ENCODE measurements around the gene UBAC2.
"Not testable (repeated sequence)": the region's sequence is repeated elsewhere in the genome, so short reads cannot be mapped to it uniquely, and the experiment has no call there.

Gene UBAC2

DNA sequence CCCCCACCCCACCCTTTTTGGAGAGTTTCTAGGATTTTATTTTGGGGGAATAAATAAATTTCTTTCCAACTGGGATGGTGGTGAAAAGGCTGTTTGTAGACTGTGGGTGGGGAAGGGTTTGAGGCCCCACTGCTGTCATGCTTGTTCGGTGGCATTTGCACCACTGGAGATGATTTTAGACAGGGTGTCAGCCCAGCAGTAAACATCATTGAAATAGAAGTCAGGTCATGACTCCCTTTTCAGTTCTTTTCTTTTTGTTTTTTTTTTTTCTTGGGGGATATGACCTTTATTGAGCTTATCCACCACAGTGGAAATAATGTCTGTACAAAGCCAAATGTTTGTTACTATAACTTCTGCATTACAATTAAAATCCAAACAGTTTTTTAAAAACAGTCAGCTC lies 14.1 kb downstream of the UBAC2 start:
- DNase-seq (ENCODE audit: low spot score), result no peak

DNA sequence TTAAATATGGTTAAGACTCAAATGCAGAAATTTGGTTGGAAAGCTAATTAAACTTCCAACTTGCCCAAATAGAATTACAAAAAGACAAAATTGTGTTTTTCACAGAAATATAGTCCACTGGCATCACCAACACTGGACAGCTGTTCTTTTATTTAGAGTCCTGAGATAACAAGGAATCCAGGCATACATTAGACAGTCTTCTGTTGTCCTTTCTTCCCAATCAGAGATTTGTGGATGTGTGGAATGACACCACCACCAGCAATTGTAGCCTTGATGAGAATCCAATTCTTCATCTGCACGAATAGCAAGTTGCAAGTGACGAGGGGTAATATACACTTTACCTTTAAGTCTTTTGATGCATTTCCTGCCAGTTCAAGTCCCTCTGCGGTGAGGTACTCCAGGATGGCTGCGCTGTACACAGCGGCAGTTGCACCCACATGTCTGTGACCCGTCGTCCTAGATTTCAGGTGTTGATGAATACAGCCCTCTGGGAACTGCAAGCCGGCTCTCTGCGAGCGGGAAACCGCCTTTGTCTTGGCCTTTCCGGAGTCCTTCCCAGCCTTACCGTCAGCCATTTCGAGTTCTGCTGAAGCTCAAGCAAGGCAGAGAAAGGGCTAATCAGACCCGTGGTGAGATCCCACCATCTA lies 14.7 kb downstream of the UBAC2 start:
- no peak for DNase-seq (ENCODE audit: low spot score)

DNA sequence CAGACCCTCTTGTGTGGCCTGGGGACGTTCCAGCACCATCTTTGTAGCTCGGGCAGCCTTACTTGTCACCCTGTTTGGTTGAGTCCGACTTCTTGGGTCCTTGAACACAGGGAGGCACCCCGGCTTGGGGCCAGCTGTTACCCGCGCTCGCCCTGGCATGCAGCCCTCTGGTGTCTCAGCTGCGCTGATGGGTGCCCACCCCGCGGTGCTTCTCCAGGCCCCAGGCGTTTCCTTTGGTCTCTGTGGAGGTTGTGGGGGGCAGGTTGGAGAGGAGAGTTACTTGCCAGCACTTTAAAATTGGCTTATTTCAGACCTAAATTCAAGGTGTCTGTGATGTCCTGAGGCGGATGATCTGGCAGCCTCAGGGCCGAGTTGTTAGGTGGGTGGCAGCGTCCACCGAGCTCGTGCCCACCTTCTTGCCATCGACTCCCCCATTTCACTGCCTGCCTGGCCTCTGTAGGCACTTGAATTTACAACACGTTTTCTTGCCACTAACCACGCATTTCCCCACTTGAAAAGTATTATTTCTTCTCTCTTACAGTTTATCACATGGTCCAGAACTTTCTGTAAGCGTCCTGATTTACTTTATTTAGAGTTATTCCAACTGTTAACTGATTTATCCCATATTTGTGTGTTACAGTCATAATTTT lies 16.9 kb downstream of the UBAC2 start:
- no peak for DNase-seq (ENCODE audit: low spot score)

DNA sequence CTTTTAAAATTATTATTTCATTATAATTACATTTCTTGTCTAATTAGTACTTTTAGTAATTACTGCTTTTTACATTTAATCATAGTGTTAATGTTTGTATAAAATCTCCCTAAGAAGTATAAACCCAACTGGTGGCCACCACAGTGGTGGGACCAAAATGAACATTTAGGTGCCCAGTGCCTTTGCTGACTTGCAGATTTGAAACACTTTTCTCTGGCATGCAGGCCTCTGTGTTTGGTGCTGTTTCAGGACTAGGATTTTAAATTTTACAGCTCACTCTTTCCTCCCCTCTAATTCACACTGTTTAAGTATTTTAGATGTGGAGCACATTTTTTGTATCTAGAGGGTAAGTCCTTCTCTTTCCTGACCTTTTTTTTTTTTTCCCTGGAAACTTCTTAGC lies 17.5 kb downstream of the UBAC2 start:
- DNase-seq (ENCODE audit: low spot score), result no peak

DNA sequence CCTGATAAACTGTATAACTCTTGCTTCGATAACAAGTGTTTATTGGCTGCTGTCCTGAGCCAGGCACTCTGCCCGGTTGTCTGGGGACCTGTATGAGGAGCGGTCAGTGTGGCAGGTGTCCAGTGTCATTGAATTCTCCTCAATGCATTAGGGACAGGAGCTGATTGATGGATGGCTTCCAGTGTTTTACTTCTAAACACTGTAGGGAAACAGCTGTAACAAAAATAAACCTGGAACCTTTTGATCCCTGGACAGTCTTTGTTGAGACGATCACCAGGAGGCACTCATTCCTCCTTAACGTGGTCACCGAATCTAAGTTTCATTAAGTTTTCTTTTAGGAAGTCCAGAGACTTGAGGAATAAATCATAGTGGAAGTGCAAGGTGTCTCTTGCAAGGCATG lies 17.9 kb downstream of the UBAC2 start:
- DNase-seq (ENCODE audit: low spot score), result no peak

DNA sequence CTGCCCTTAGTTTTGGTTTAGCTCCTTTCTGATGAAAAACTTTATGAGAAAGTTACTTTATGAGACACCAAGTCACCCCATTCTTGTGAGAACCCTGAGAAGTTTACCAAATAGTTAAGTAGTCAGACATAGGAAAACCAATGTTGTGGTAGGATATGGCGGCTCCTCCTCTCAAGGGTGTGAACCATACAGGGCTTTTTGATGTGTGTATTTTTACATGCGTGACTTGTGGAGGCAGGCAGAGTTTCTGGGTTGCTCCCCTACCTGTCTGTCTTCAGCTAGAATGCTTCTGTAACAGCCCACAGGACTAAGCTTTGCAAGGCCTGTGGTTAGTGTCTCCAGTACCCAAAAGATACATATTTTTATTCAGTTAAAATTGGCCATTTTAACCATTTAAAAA lies 18.3 kb downstream of the UBAC2 start:
- DNase-seq (ENCODE audit: low spot score), result no peak

DNA sequence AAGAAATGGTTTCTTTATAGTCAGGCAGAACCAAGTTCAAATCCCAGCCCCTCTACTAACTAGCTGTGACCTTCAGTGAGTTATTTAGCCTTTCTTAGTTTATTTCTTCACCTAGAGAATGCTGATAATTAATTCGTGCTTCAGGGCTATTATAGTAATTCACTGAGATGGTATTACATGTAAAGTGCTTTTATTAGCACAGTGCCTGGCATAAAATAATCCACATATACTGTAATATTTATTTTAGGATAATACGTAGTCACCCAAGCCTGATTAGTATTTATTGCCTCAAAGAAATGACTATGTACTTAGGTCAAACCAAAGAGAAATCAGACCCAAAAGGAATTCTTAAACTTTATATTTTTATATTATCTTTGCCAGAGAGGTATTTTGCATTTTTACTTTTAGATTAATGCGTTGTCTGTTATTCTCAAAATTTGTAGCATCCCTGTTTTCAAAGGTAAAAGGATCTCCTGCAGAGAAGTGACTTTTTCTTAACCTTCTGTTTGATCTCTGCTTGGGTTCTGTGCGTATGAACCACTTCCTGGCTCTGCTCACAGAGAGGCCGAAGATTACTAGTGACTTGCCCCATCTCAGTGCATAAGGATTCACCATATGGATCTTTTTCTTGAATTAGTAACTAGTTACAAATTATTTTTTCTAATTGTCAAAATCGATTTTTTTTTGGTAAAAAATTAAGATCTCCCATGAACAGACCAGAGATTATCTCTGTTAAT lies 19.7 kb downstream of the UBAC2 start:
- DNase-seq (ENCODE audit: low spot score), result no peak

DNA sequence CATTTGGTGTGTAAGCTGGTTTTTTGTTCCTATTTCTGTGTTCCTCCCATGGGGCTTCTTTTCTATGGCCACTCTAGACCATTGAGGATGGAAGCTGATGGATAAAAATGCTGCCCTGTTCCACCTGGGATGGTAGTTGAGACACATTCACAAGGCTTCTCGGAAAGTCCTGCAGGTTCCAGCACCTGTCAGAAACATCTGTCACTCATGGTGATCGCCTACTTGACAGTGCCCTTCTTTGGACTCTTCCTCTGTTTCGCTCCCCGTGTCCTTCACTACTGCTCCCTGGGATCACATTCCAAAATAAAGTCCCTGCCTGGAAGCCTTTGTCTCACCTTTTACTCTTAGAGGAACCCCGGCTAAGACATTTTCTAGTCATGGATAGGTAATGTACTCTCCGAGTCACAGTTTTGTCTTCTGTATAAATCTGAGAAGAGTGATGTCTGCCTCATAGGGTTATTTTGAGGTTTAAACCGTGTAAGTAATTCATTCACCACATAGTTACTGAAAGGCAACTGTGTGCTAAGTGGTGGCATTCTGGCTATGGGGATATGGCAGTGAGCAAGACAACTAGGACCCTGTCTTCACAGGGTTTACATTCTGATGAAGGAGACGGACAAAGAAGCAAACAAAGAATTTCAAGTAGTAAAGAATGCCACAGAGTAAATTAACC lies 21.0 kb downstream of the UBAC2 start:
- DNase-seq (ENCODE audit: low spot score), result no peak

DNA sequence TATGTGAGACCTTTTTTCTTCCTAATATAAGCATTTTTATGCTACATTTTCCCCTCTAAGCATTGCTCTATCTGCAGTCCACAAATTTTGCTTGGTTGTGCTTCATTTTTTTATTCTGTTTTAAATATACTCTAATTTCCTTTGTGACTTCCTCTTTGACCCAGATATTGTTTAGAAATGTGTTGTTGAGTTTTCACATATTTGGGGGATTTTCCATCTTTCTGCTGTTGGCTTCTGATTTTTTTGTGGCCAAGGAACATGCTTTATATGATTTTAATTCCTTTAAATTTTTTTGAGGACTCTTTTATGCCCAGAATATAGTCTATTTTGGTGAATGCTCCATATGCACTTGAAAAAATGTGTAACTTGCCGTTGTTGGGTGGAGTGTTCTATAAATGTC lies 22.9 kb downstream of the UBAC2 start:
- DNase-seq (ENCODE audit: low spot score), result no peak

DNA sequence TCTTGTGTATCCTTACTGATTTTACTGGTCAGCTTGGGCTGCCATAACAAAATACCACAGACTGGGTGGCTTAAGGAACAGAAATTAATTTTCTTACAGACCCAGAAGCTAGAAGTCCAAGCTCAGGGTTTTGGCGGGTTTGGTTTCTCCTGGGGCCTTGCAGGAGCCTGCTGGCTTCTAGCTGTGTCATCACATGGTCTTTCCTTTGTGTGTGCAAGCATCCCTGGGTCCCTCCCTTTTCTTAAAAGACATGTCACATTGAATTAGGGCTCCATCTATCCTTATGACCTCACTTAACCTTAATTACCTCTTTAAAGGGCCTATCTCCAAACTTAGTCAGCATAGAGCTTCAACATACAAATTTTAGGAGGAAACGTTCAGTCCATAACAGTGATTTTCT lies 23.4 kb downstream of the UBAC2 start:
- DNase-seq (ENCODE audit: low spot score), result no peak

DNA sequence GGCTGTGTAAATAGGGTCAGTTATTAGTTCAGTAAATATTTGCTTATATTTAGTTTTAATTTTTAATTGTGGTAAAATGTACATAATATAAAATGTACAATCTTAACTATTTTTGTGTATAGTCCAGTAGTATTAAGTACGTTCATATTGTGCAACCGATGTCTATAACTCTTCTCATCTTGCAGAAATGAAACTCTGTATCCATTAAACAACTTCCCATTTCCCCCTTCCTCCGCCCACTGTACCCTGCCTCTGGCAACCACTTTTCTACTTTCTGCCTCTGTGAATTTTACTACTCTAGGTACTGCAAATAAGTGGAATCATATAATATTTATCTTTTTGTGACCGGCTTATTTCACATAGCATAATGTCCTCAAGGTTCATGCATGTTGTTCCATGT lies 24.4 kb downstream of the UBAC2 start:
- no peak for DNase-seq (ENCODE audit: low spot score)

DNA sequence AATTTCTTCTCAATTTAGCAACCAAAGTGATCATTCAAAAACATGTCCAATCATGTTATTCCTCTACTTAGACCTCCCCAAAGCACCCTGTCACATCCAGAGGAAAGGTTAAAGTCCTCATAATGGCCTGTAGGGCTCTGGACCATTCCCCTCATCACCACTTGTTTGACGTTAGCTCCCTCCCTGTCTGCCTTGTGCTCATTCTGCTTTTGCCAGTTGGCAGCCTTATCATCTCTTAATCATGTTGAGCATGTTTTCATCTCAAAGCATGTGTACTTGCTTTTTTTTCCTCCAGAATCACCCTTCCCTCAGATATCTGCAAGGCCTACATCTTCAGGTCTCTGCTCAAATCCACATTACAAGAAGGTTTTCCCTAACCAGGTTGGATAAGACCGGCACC lies 25.9 kb downstream of the UBAC2 start:
- DNase-seq (ENCODE audit: low spot score), result no peak

DNA sequence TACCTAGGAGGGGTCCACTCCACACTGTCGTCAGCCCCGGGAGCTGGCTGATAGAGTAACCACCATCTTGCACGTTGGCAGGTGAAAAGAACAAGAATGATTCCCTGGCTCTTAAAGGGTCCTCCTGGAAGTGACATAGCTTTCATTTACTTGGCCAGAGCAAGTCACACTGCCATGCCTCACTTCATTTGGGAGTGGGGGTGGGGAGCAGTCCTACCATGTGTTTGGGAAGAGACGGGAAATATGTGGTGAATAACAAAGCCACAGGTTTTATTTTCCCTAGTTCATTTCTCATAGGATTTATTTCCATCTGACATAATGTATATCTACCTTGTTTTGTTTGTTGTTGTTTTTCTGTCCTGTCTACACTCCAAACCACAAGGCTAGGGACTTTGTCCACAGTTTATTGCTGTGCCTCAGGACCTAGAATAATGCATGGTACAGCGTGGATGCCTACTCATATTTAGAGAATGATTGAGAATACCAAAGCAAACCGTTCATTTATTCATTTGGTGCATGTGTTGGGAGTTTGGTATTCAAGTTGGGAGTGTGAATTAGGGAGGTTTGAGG lies 26.8 kb downstream of the UBAC2 start:
- no peak for DNase-seq (ENCODE audit: low spot score)

DNA sequence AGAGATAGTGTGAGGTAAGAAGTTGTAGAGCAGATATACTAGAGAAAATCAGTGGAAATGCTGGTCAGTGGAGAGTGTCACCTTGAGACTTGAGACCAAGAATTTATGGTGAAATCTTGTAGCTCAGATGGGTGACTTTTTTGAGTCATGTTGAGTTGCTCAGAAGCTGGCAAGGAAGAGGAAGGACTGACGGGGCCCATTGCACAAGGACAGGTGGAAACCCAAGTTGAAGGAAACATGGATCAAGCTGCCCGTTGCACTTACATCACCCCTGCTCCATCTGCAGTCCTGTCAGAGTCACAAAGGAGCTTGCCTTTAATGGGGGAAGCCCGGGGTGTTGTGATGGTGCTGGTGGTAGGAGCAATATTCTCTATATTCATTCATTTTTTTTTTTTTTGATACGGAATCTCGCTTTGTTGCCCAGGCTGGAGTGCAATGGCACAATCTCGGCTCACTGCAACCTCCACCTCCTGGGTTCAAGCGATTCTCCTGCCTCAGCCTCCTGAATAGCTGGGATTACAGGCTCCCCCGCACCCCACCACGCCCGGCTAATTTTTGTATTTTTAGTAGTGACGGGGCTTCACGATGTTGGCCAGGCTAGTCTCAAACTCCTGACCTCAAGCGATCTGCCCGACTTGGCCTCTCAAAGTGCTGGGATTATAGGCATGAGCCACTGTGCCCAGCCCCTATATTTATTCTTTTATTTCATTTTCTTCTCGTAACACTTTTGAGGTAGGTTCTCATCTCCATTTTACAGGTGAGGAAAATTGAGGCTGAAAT lies 27.4 kb downstream of the UBAC2 start:
- no peak for DNase-seq (ENCODE audit: low spot score)

DNA sequence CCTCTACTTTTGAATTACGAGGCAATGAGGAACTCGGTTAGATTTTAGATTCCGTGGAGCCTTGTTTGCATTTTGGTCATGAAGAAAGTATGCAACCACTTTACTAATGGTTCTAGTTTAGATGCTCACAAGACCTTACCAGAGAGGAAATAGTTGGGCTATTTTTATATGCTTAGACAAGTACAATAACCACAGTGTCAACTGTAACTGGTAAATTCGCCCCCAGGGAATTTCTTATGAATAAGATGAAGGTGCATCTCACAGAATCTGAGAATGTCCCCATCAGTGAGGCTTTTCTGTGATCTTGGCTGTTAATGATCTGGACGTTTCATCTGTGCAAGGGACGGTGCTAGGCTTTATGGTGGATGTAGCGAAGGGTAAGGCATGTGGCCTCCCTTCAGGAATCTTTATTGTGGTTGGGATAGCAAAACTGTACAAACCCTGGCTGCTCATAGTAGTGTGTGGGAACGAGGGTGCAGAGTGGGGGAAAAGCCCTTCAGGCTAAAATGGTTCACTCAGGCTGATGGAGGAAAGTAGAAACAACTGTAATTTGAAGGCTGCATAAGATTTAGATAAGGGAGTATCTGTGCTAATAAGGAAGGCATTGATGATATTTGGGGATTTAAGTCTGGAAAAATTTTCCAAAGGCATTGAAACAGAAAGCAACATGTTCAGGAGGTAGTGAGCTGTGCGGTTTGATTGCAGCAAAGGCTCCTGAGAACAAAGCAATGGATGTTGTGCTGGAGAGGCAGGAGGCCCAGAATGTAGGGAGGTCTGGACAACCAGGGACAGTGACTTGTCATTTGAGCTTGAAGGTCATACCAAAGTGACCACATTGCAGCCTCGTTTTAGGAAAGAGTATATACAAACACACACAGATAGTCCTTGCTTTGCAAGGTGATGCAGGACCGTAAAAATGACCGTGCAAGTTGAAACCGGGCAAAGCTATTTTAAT lies 28.4 kb downstream of the UBAC2 start:
- no peak for DNase-seq (ENCODE audit: low spot score)

DNA sequence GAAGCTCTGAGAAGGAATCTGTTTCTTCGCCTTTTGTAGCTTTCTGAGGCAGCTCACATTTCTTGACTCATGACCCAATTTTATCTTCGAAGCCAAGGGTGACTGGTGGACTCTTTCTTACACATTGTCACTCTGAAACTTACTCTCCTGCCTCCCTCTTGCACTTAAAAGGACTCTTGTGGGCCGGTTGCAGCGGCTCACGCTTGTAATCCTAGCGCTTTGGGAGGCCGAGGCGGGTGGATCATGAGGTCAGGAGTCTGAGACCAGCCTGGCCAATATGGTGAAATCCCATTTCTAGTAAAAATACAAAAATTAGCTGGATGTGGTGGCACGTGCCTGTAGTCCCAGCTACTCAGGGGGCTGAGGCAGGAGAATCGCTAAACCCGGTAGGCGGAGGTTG lies 29.9 kb downstream of the UBAC2 start:
- not testable (repeated sequence) for DNase-seq (ENCODE audit: low spot score)

DNA sequence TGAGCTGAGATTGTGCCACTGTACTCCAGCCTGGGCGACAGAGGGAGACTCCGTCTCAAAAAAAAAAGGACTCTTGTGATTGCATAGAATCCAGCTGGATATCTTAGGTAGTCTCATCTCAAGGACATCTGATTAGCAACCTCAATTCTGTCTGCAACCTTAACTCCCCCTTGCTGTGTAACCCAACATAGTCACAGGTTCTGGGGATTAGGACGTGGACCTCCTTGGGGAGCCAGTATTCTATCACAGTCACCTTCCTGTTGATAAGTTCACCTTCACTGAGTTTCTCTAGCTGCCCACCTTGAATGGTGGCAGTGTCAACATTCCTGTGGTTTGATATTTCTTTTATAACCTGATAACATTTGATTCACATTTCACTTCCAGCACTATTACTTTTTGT lies 30.3 kb downstream of the UBAC2 start:
- no peak for DNase-seq (ENCODE audit: low spot score)

DNA sequence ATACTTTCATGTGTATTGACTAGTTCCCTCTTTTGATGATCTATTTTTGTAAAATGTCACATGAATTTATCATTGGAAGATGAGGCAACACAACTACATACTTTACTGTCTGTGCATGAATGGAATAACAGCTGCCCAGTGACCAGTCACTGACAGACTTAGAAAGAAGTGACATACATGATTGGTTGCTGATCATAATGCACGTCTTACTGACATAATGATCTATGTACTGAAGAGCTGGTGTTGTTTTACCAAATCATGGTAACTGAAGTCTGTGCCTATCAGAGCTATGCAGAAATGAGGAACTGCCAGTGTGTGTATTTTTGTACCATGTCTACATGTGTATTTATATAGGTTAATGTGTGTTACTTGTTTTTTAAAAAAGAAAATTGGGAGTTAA lies 31.1 kb downstream of the UBAC2 start:
- DNase-seq (ENCODE audit: low spot score), result no peak

DNA sequence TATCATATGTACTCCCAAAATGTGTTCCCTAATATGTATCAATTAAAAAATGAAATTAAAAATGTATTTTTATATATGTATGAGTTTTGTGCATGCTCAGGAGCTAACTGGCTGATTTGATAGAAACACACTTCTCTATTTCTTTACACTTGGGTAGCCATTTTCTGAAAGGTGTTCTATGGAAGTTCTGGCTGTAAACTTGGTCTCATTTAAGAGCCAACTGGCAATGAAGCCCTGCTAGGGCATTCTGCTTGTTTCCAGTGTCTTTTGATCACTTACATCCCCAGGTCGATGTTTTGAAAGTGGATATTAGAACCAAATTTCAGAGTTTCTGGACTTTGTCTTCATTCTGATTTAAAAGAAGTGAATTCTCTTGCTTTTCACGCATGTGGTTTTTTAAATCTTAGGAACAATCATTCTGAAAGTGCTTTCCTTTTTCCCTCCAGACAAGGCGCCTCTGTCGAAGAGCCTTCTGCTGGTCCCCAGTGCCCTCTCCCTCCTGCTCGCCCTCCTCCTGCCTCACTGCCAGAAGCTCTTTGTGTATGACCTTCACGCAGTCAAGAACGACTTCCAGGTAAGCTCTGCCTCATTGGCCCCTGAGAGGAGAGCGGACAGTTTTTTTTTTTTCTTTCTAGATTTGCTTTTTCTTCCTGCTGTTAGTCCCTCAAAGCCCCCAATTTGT lies 37.5 kb downstream of the UBAC2 start:
- no peak for DNase-seq (ENCODE audit: low spot score)

DNA sequence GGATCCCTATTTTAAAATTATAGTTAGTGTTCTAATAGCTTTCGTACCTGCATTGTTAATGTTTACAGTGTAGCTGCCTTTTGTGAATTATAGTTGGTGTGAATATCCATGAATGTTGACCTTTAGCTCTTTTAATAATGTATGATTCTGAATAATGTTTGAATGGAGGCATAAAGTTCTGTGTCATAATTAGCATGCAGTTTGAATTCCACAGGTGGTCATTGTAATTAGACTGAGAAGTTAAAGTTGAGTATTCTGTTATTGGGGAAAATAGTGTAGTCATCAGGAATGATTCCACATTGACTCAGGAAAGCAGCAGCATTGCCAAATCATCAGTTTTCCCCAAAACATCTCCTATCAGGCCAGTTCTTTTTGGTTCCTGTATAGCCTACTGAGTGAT lies 45.4 kb downstream of the UBAC2 start:
- DNase-seq (ENCODE audit: low spot score), result no peak

Measured in D341Med (cell line).